Glomerular endothelial cell (primary cell): ENCODE results near the gene FAM24A. TPM values are rescaled to one million over a fixed set of nuclear protein-coding genes. Genes with fewer than 3 reads are reported as not detected.
A peak's percentile ranks its signal among the peaks of the same experiment; 100 is the strongest.

Experiments
- DNase-seq: peaks from one replicate; pipeline ENCODE4 v3.0.0-alpha.2; 2011; ENCODE audit warnings: low read depth, low spot score; ENCODE audit errors: extremely low read depth
- total RNA-seq: library from RNA; depleted of rRNA; stranded (reverse); fragments of >200 nt; gene quantifications from 2 replicates; pipeline ENCODE4 v1.2.3, GENCODE V29; 2015

Gene FAM24A
- total RNA-seq, 1 donor from 2014 or later: not detected

- DNase-seq: no peak
Measured at GRCh38 chr10:122930140-122930539, 19.7 kb downstream of the FAM24A start.

- DNase-seq: no peak
Measured at GRCh38 chr10:122931088-122931906, 20.9 kb downstream of the FAM24A start.

- DNase-seq: no peak
Measured at GRCh38 chr10:122939133-122939855, 28.9 kb downstream of the FAM24A start.

GRCh38 chr10:122939856-122940543 lies 29.6 kb downstream of the FAM24A start:
- no peak for DNase-seq

GRCh38 chr10:122949296-122949695 lies 38.9 kb downstream of the FAM24A start:
- no peak for DNase-seq

- DNase-seq: peak; percentile 83
Measured at GRCh38 chr10:122953902-122954730, 43.7 kb downstream of the FAM24A start, which contains the start of gene C10orf88. Gene C10orf88, minus strand, starts transcription at chr10:122954227. Its CDS starts 49 bp downstream, at chr10:122954178.

- DNase-seq: no peak
Measured at GRCh38 chr10:122954731-122955050, 44.3 kb downstream of the FAM24A start.

GRCh38 chr10:122955892-122956291 lies 45.5 kb downstream of the FAM24A start:
- no peak for DNase-seq

- DNase-seq: no peak
Measured at GRCh38 chr10:122957474-122957873, 47.1 kb downstream of the FAM24A start.

GRCh38 chr10:122962405-122962804 lies 52.0 kb downstream of the FAM24A start:
- DNase-seq: no peak

Other genes starting within 250 kb of the FAM24A start
- not detected in 2 replicates for gene C10orf120, start 210.8 kb upstream of the FAM24A start, total RNA-seq
- 0.35 and 1.4 TPM in 2 replicates for gene CUZD1, start 64.8 kb upstream of the FAM24A start, total RNA-seq
- 3.8 and 4.7 TPM in 2 replicates for gene FAM24B, start 31.0 kb upstream of the FAM24A start, total RNA-seq
- 5.1 and 9.6 TPM in 2 replicates for gene C10orf88, start 43.6 kb downstream of the FAM24A start, total RNA-seq
- 1.6 and 5.0 TPM in 2 replicates for gene PSTK, start 69.8 kb downstream of the FAM24A start, total RNA-seq
- gene IKZF5, start 98.2 kb downstream of the FAM24A start, total RNA-seq: 3.1 and 9.0 TPM in 2 replicates
- 4.4 and 4.7 TPM in 2 replicates for gene ACADSB, start 98.4 kb downstream of the FAM24A start, total RNA-seq
- gene HMX3, start 225.4 kb downstream of the FAM24A start, total RNA-seq: not detected in 2 replicates
- gene HMX2, start 237.5 kb downstream of the FAM24A start, total RNA-seq: not detected in 2 replicates
- gene BUB3, start 243.8 kb downstream of the FAM24A start, total RNA-seq: 100 and 132 TPM in 2 replicates